Measurements from ENCODE around the gene RXFP3.
A peak's percentile ranks its signal among the peaks of the same experiment; 100 is the strongest.

RXFP3 gene

GRCh38 chr5:33958176-33958575, 22.0 kb downstream of the RXFP3 start:
- Histone ChIP-seq H3K4me1 (ENCODE audit: control insufficient read depth, insufficient read depth, low read length) (peaks cover 22% of the 10 kb centered on the region), H3K27ac (ENCODE audit: low read depth, low read length) (peak overlapping the region; percentile 80), H3K9me3 (ENCODE audit: control insufficient read depth, insufficient read depth, low read length) (0 out of 2 replicates have a peak, but pooled peaks cover 7% of the 10 kb centered on the region), H3K4me3 (ENCODE audit: low read depth, low read length) (peak overlapping the region; percentile 19; the same call in 1 of the 2 replicates), H3K36me3 (ENCODE audit: control insufficient read depth, insufficient read depth, low read length) (no peaks in the 10 kb centered on the region), H3K27me3 (ENCODE audit: control insufficient read depth, insufficient read depth, low read length) (no peaks in the 10 kb centered on the region), H3K9ac (ENCODE audit: low read depth, low read length) (no peak overlapping the region)

DNA sequence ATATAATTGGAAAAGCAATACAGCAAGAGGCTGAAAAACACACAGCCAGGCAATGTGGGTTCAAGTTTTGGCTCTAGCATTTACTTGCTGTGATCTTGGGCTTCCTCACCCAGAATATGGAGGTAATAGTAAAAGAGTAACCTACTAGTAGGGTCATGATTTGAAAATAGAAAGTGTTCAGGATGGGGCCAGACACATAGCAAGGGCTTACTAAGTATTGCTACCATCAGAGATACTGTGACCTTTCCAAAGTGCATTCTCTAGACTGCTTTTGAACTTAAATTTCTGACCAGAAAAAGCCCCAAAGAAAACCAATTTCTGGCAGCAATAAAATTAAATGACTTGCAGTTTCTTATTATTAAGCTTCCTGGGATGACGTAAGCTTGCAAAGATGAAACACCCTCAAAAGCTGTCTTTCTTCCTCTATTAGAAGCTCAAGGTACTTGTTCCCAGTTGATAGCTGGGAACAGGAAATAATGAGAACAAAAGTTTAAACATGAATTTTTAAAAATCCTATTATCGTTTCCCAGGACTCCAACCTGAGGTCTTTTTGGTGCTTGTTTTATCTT, 28.0 kb downstream of the RXFP3 start:
- no peaks in the 10 kb centered on the region for H3K9me3 ChIP-seq (ENCODE audit: control insufficient read depth, insufficient read depth, low read length)
- no peaks in the 10 kb centered on the region for H3K4me1 ChIP-seq (ENCODE audit: control insufficient read depth, insufficient read depth, low read length)
- no peak overlapping the region for H3K4me3 ChIP-seq (ENCODE audit: low read depth, low read length)
- H3K9ac ChIP-seq (ENCODE audit: low read depth, low read length), result no peak overlapping the region
- H3K27ac ChIP-seq (ENCODE audit: low read depth, low read length), result no peak overlapping the region
- H3K36me3 ChIP-seq (ENCODE audit: control insufficient read depth, insufficient read depth, low read length), result no peaks in the 10 kb centered on the region
- no peaks in the 10 kb centered on the region for H3K27me3 ChIP-seq (ENCODE audit: control insufficient read depth, insufficient read depth, low read length)

- no peaks in the 10 kb centered on the region for H3K36me3 ChIP-seq (ENCODE audit: control insufficient read depth, insufficient read depth, low read length)
- no peaks in the 10 kb centered on the region for H3K27me3 ChIP-seq (ENCODE audit: control insufficient read depth, insufficient read depth, low read length)
- no peaks in the 10 kb centered on the region for H3K9me3 ChIP-seq (ENCODE audit: control insufficient read depth, insufficient read depth, low read length)
- no peak overlapping the region for H3K27ac ChIP-seq (ENCODE audit: low read depth, low read length)
- no peak overlapping the region for H3K4me3 ChIP-seq (ENCODE audit: low read depth, low read length)
- H3K9ac ChIP-seq (ENCODE audit: low read depth, low read length), result no peak overlapping the region
- H3K4me1 ChIP-seq (ENCODE audit: control insufficient read depth, insufficient read depth, low read length), result no peaks in the 10 kb centered on the region; the same call in 1 of the 2 replicates
Measured at GRCh38 chr5:33966805-33967204, 30.6 kb downstream of the RXFP3 start.

- no peak overlapping the region for H3K27ac ChIP-seq (ENCODE audit: low read depth, low read length)
- H3K36me3 ChIP-seq (ENCODE audit: control insufficient read depth, insufficient read depth, low read length), result no peaks in the 10 kb centered on the region
- no peaks in the 10 kb centered on the region for H3K9me3 ChIP-seq (ENCODE audit: control insufficient read depth, insufficient read depth, low read length)
- no peak overlapping the region for H3K4me3 ChIP-seq (ENCODE audit: low read depth, low read length)
- peaks cover 3% of the 10 kb centered on the region; the same call in 1 of the 2 replicates for H3K4me1 ChIP-seq (ENCODE audit: control insufficient read depth, insufficient read depth, low read length)
- no peak overlapping the region for H3K9ac ChIP-seq (ENCODE audit: low read depth, low read length)
- no peaks in the 10 kb centered on the region for H3K27me3 ChIP-seq (ENCODE audit: control insufficient read depth, insufficient read depth, low read length)
Measured at GRCh38 chr5:33968211-33969005, 32.2 kb downstream of the RXFP3 start.

GRCh38 chr5:33969572-33970452, 33.6 kb downstream of the RXFP3 start:
- no peak overlapping the region for H3K9ac ChIP-seq (ENCODE audit: low read depth, low read length)
- no peak overlapping the region for H3K4me3 ChIP-seq (ENCODE audit: low read depth, low read length)
- no peak overlapping the region for H3K27ac ChIP-seq (ENCODE audit: low read depth, low read length)
- H3K9me3 ChIP-seq (ENCODE audit: control insufficient read depth, insufficient read depth, low read length), result no peaks in the 10 kb centered on the region
- H3K27me3 ChIP-seq (ENCODE audit: control insufficient read depth, insufficient read depth, low read length), result no peaks in the 10 kb centered on the region
- no peaks in the 10 kb centered on the region for H3K36me3 ChIP-seq (ENCODE audit: control insufficient read depth, insufficient read depth, low read length)
- peaks cover 3% of the 10 kb centered on the region; the same call in 1 of the 2 replicates for H3K4me1 ChIP-seq (ENCODE audit: control insufficient read depth, insufficient read depth, low read length)

DNA sequence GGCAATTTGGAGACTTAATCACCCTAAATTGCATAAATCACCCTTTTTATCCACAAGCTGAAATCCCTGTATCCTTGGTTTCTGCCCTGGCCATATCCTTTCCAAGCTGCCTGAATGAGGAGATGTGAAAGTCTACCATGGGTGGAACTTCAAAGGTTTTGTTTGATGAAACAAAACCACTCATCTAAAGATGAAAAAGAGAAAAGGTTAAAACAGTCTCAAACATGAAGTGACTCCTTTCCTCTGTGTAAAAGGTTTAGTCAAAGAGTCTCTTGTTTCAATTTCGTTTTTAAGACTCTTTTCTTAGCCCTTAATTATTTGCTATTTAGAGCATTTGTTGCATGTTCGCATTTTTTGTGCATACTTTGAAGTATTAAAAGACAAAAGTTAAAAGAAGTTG, 37.1 kb downstream of the RXFP3 start:
- no peak overlapping the region for H3K27ac ChIP-seq (ENCODE audit: low read depth, low read length)
- no peaks in the 10 kb centered on the region for H3K9me3 ChIP-seq (ENCODE audit: control insufficient read depth, insufficient read depth, low read length)
- H3K9ac ChIP-seq (ENCODE audit: low read depth, low read length), result no peak overlapping the region
- H3K27me3 ChIP-seq (ENCODE audit: control insufficient read depth, insufficient read depth, low read length), result no peaks in the 10 kb centered on the region
- no peak overlapping the region for H3K4me3 ChIP-seq (ENCODE audit: low read depth, low read length)
- peaks cover 22% of the 10 kb centered on the region for H3K4me1 ChIP-seq (ENCODE audit: control insufficient read depth, insufficient read depth, low read length)
- no peaks in the 10 kb centered on the region for H3K36me3 ChIP-seq (ENCODE audit: control insufficient read depth, insufficient read depth, low read length)

- H3K4me1 ChIP-seq (ENCODE audit: control insufficient read depth, insufficient read depth, low read length), result peaks cover 38% of the 10 kb centered on the region
- no peaks in the 10 kb centered on the region for H3K27me3 ChIP-seq (ENCODE audit: control insufficient read depth, insufficient read depth, low read length)
- no peaks in the 10 kb centered on the region for H3K9me3 ChIP-seq (ENCODE audit: control insufficient read depth, insufficient read depth, low read length)
- no peaks in the 10 kb centered on the region for H3K36me3 ChIP-seq (ENCODE audit: control insufficient read depth, insufficient read depth, low read length)
- H3K27ac ChIP-seq (ENCODE audit: low read depth, low read length), result no peak overlapping the region
- no peak overlapping the region for H3K9ac ChIP-seq (ENCODE audit: low read depth, low read length)
- H3K4me3 ChIP-seq (ENCODE audit: low read depth, low read length), result no peak overlapping the region
Measured at GRCh38 chr5:33975852-33976251, 39.7 kb downstream of the RXFP3 start.

DNA sequence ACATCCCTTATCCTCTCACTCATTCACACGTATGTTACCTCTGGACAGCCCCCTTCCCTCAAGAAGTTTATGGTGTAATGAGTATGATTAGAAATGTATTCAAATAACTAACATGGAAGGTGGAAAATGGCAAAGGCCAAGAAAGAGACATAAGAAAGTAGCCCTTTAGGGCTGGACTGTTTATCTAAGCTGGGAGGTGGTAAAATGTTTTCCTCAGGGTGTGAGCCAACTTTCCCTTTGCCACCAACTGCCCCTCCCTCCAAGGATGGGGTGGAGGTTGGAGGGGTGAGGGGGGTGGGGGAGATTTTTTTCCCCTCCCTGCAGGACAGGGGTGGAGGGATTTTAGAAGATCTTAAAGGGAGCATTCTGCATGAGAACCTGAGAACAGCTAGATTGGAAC, 40.1 kb downstream of the RXFP3 start:
- Histone ChIP-seq H3K27me3 (ENCODE audit: control insufficient read depth, insufficient read depth, low read length) (no peaks in the 10 kb centered on the region), H3K36me3 (ENCODE audit: control insufficient read depth, insufficient read depth, low read length) (no peaks in the 10 kb centered on the region), H3K27ac (ENCODE audit: low read depth, low read length) (no peak overlapping the region), H3K4me3 (ENCODE audit: low read depth, low read length) (no peak overlapping the region), H3K9me3 (ENCODE audit: control insufficient read depth, insufficient read depth, low read length) (no peaks in the 10 kb centered on the region), H3K4me1 (ENCODE audit: control insufficient read depth, insufficient read depth, low read length) (peaks cover 39% of the 10 kb centered on the region), H3K9ac (ENCODE audit: low read depth, low read length) (no peak overlapping the region)

GRCh38 chr5:33978306-33978705, 42.1 kb downstream of the RXFP3 start:
- Histone ChIP-seq H3K9ac (ENCODE audit: low read depth, low read length) (no peak overlapping the region), H3K27ac (ENCODE audit: low read depth, low read length) (peak overlapping the region; percentile 85), H3K4me1 (ENCODE audit: control insufficient read depth, insufficient read depth, low read length) (peaks cover 42% of the 10 kb centered on the region), H3K27me3 (ENCODE audit: control insufficient read depth, insufficient read depth, low read length) (no peaks in the 10 kb centered on the region), H3K4me3 (ENCODE audit: low read depth, low read length) (no peak overlapping the region), H3K9me3 (ENCODE audit: control insufficient read depth, insufficient read depth, low read length) (no peaks in the 10 kb centered on the region), H3K36me3 (ENCODE audit: control insufficient read depth, insufficient read depth, low read length) (no peaks in the 10 kb centered on the region)

GRCh38 chr5:33980030-33980429, 43.8 kb downstream of the RXFP3 start:
- no peak overlapping the region for H3K27ac ChIP-seq (ENCODE audit: low read depth, low read length)
- no peak overlapping the region for H3K9ac ChIP-seq (ENCODE audit: low read depth, low read length)
- H3K4me1 ChIP-seq (ENCODE audit: control insufficient read depth, insufficient read depth, low read length), result peaks cover 42% of the 10 kb centered on the region
- H3K4me3 ChIP-seq (ENCODE audit: low read depth, low read length), result no peak overlapping the region
- H3K27me3 ChIP-seq (ENCODE audit: control insufficient read depth, insufficient read depth, low read length), result no peaks in the 10 kb centered on the region
- H3K9me3 ChIP-seq (ENCODE audit: control insufficient read depth, insufficient read depth, low read length), result no peaks in the 10 kb centered on the region
- H3K36me3 ChIP-seq (ENCODE audit: control insufficient read depth, insufficient read depth, low read length), result no peaks in the 10 kb centered on the region
